ENCODE results near the gene PNPLA2. TPM values are rescaled to one million over a fixed set of nuclear protein-coding genes. Genes with fewer than 3 reads are reported as not detected.

The PNPLA2 gene
- total RNA-seq, 1 experiment from 2014 or later, result 66.5 TPM

GRCh38 chr11:844693-845644 is 26.3 kb downstream of the PNPLA2 start:
- ChIA-PET POLR2A (interaction anchor here (0.5 to 2.9 kb wide), 13 partner anchors 11 to 207 kb away, joined by 3 to 35 read pairs (median 4); partner anchors contain the start of genes CRACR2B, GATD1, PNPLA2 and TALDO1), CTCF (interaction anchor here (0.5 to 5.9 kb wide), 16 partner anchors 11 to 702 kb away, joined by 3 to 82 read pairs (median 4); partner anchors contain the start of genes CD151, CRACR2B, PNPLA2 and RPLP2)
- DNase-seq (ENCODE audit: low spot score) (peak; percentile 85), ATAC-seq (peak; percentile 29)
- Mint-ChIP-seq H3K27ac (peak overlapping the region; percentile 96), H3K9me3 (no peaks in the 10 kb centered on the region), H3K4me1 (peaks cover 21% of the 10 kb centered on the region), H3K4me3 (peak overlapping the region; percentile 73), H3K27me3 (ENCODE audit: low read depth) (no peaks in the 10 kb centered on the region), H3K36me3 (peaks cover 3% of the 10 kb centered on the region; the same call in 1 of the 2 replicates)
- TF ChIP-seq CBFB (CRISPR knock-in tag; IDR thresholded peaks at IDR 0.05; ENCODE audit: low read depth), result 0 out of 2 replicates have a peak, but pooled peaks have one; percentile 46
- TF ChIP-seq ZNF396 (CRISPR knock-in tag; IDR thresholded peaks at IDR 0.05; ENCODE audit: borderline replicate concordance), result no peak
- TF ChIP-seq, protein P1, sequence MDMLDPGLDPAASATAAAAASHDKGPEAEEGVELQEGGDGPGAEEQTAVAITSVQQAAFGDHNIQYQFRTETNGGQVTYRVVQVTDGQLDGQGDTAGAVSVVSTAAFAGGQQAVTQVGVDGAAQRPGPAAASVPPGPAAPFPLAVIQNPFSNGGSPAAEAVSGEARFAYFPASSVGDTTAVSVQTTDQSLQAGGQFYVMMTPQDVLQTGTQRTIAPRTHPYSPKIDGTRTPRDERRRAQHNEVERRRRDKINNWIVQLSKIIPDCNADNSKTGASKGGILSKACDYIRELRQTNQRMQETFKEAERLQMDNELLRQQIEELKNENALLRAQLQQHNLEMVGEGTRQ (CRISPR knock-in tag; IDR thresholded peaks at IDR 0.05), result peak; percentile 50; the same call in 1 of the 2 replicates
- TF ChIP-seq HMGA2 (CRISPR knock-in tag; IDR thresholded peaks at IDR 0.05), result no peak
- no peak for TF ChIP-seq TEAD1 (CRISPR knock-in tag; IDR thresholded peaks at IDR 0.05)
- no peak for TF ChIP-seq SMAD3 (CRISPR knock-in tag; IDR thresholded peaks at IDR 0.05; ENCODE audit: borderline replicate concordance)
- no peak for TF ChIP-seq ZBTB21 (CRISPR knock-in tag; IDR thresholded peaks at IDR 0.05; ENCODE audit: borderline replicate concordance)
- no peak for TF ChIP-seq ELF4 (CRISPR knock-in tag; IDR thresholded peaks at IDR 0.05; ENCODE audit: low read depth)
- 0 out of 2 replicates have a peak, but pooled peaks have one; percentile 55 for TF ChIP-seq ESRRA (CRISPR knock-in tag; IDR thresholded peaks at IDR 0.05; ENCODE audit: borderline replicate concordance)
- TF ChIP-seq NR3C1 (CRISPR knock-in tag; conservative IDR thresholded peaks at IDR 0.05; ENCODE audit: low read depth), result no peak
- TF ChIP-seq NR2C2 (CRISPR knock-in tag; IDR thresholded peaks at IDR 0.05), result no peak

DNA sequence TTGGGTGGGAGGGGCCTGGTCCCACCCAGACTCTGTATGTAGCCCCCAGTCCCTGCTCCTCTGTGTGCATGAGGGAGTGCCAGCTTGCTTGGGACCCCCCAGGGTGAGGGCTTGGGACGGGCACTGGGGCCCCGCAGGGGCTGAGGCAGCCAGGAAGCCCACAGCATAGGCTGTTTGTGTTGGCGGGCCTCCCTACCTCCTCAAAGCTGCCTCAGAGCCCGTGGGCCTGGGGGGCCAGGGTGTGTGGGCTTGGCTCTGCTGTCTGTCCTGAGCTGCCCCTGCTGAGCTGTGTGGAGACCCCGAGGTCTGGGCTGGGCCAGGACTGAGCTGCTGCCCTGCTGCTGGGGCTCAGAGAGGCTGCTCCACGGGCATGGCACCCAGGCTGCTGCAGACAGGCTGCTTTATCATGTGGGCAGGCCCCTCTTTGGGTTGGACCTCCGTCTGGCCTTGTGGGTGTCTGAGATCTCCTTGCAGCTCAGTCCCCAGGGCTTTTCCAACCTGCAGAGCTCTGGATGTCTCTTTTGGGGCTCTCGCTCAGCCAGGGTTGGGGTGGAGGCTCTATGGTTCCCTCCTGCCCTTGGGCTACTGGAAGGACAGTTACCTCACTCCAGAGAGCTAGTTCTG is 27.3 kb downstream of the PNPLA2 start:
- H3K9me3 Mint-ChIP-seq, result no peaks in the 10 kb centered on the region
- H3K27ac Mint-ChIP-seq, result no peak overlapping the region
- ChIA-PET CTCF (interaction anchor here (0.7 to 1.1 kb wide), 3 partner anchors 12 to 99 kb away, joined by 3 to 4 read pairs (median 3); no protein-coding TSS in a partner anchor), POLR2A (no interaction called here)
- H3K4me3 Mint-ChIP-seq, result no peak overlapping the region
- ATAC-seq (no peak), DNase-seq (ENCODE audit: low spot score) (no peak)
- H3K27me3 Mint-ChIP-seq (ENCODE audit: low read depth), result no peaks in the 10 kb centered on the region
- H3K36me3 Mint-ChIP-seq, result peaks cover under 1% of the 10 kb centered on the region; the same call in 1 of the 2 replicates
- H3K4me1 Mint-ChIP-seq, result peaks cover 17% of the 10 kb centered on the region
- TF ChIP-seq CREM (CRISPR knock-in tag; IDR thresholded peaks at IDR 0.05) (no peak), E2F1 (CRISPR knock-in tag; IDR thresholded peaks at IDR 0.05) (no peak), OVOL2 (CRISPR knock-in tag; IDR thresholded peaks at IDR 0.05; ENCODE audit: borderline replicate concordance) (no peak), TEAD1 (CRISPR knock-in tag; IDR thresholded peaks at IDR 0.05) (no peak), TP53 (CRISPR knock-in tag; IDR thresholded peaks at IDR 0.05) (no peak), CREB1 (CRISPR knock-in tag; IDR thresholded peaks at IDR 0.05) (no peak), TCF7 (CRISPR knock-in tag; IDR thresholded peaks at IDR 0.05; ENCODE audit: low read depth) (no peak), ATF1 (CRISPR knock-in tag; IDR thresholded peaks at IDR 0.05) (no peak), HMGA2 (CRISPR knock-in tag; IDR thresholded peaks at IDR 0.05) (no peak), ESRRA (CRISPR knock-in tag; IDR thresholded peaks at IDR 0.05; ENCODE audit: borderline replicate concordance) (no peak), PRDM15 (CRISPR knock-in tag; IDR thresholded peaks at IDR 0.05) (no peak), USF1 (CRISPR knock-in tag; IDR thresholded peaks at IDR 0.05) (no peak), SOX15 (CRISPR knock-in tag; IDR thresholded peaks at IDR 0.05) (no peak)
- TF ChIP-seq, protein P2, sequence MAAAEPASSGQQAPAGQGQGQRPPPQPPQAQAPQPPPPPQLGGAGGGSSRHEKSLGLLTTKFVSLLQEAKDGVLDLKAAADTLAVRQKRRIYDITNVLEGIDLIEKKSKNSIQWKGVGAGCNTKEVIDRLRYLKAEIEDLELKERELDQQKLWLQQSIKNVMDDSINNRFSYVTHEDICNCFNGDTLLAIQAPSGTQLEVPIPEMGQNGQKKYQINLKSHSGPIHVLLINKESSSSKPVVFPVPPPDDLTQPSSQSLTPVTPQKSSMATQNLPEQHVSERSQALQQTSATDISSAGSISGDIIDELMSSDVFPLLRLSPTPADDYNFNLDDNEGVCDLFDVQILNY (CRISPR knock-in tag; IDR thresholded peaks at IDR 0.05), result no peak
- TF ChIP-seq, protein P3, sequence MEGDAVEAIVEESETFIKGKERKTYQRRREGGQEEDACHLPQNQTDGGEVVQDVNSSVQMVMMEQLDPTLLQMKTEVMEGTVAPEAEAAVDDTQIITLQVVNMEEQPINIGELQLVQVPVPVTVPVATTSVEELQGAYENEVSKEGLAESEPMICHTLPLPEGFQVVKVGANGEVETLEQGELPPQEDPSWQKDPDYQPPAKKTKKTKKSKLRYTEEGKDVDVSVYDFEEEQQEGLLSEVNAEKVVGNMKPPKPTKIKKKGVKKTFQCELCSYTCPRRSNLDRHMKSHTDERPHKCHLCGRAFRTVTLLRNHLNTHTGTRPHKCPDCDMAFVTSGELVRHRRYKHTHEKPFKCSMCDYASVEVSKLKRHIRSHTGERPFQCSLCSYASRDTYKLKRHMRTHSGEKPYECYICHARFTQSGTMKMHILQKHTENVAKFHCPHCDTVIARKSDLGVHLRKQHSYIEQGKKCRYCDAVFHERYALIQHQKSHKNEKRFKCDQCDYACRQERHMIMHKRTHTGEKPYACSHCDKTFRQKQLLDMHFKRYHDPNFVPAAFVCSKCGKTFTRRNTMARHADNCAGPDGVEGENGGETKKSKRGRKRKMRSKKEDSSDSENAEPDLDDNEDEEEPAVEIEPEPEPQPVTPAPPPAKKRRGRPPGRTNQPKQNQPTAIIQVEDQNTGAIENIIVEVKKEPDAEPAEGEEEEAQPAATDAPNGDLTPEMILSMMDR (IDR thresholded peaks at IDR 0.05), result no peak
